22Rv1 (cell line): ENCODE measurements around the gene RTN1.

ENCODE experiments used
- CTCF ChIP-seq: fragments of 450-650 bp; IDR thresholded peaks from 2 replicates; pipeline ENCODE4 v1.5.1; 2017; ENCODE audit warnings: mild to moderate bottlenecking
- ZFX ChIP-seq: fragments of 450-650 bp; IDR thresholded peaks from 2 replicates; pipeline ENCODE4 v1.6.1; 2017; ENCODE audit warnings: antibody characterized with exemption, borderline replicate concordance

- no peak for TF ChIP-seq CTCF
- no peak for TF ChIP-seq ZFX
These were observed 289.7 kb downstream of the RTN1 start for GRCh38 chr14:59580911-59581310.
